ENCODE results near the gene DNALI1. TPM values are rescaled to one million over a fixed set of nuclear protein-coding genes. Genes with fewer than 3 reads are reported as not detected.

Gene DNALI1
- total and polyA plus RNA-seq, 2 experiments from 2014 or later = 5.4 to 25.6 TPM

GRCh38 chr1:37560401-37561132 is 3.8 kb downstream of the DNALI1 start:
- Mint-ChIP-seq H3K27me3 (ENCODE audit: insufficient read depth, low read depth, poor library complexity) (peaks cover 12% of the 10 kb centered on the region), H3K27ac (no peak overlapping the region), H3K4me1 (peaks cover 17% of the 10 kb centered on the region), H3K9me3 (no peaks in the 10 kb centered on the region; the same call in 1 of the 3 replicates), H3K4me3 (no peak overlapping the region), H3K36me3 (ENCODE audit: low read depth) (peaks cover 7% of the 10 kb centered on the region)
- no peak for ATAC-seq
- no peak overlapping the region for H3K4me3 ChIP-seq
- H3K4me2 ChIP-seq = no peak overlapping the region
- peaks cover 3% of the 10 kb centered on the region; the same call in 1 of the 2 replicates for H3F3A ChIP-seq (replicated peaks; ENCODE audit: low read depth)
- no peak overlapping the region for H2AFZ ChIP-seq
- 0 out of 2 replicates have a peak, but pooled peaks cover 4% of the 10 kb centered on the region for H3K4me1 ChIP-seq (ENCODE audit: insufficient read depth)
- H3K79me2 ChIP-seq (replicated peaks; ENCODE audit: insufficient read depth) = no peaks in the 10 kb centered on the region
- no peak for DNase-seq (ENCODE audit: low spot score)
- H3K9me2 ChIP-seq (ENCODE audit: insufficient read depth) = no peaks in the 10 kb centered on the region
- peaks cover under 1% of the 10 kb centered on the region; the same call in 1 of the 2 replicates for H3K36me3 ChIP-seq (ENCODE audit: insufficient read depth)
- no peaks in the 10 kb centered on the region for H3K27me3 ChIP-seq (ENCODE audit: insufficient read depth)
- H4K20me1 ChIP-seq (replicated peaks; ENCODE audit: insufficient read depth) = peaks cover under 1% of the 10 kb centered on the region; the same call in 1 of the 2 replicates
- H3K27ac ChIP-seq (ENCODE audit: low read depth) = no peak overlapping the region
- no peak for TF ChIP-seq CREB1 (CRISPR knock-in tag; IDR thresholded peaks at IDR 0.05; ENCODE audit: low read depth)
- TF ChIP-seq STAT1 (IDR thresholded peaks at IDR 0.05; ENCODE audit: unreplicated experiment) = no peak
- no peak for TF ChIP-seq EZH2 (IDR thresholded peaks at IDR 0.05; ENCODE audit: low read depth, unreplicated experiment)
- TF ChIP-seq ETS1 (IDR thresholded peaks at IDR 0.05) = no peak
- TF ChIP-seq ZNF462 (CRISPR knock-in tag; IDR thresholded peaks at IDR 0.05) = no peak
- no peak for TF ChIP-seq ZNF114 (CRISPR knock-in tag; IDR thresholded peaks at IDR 0.05)
- TF ChIP-seq EZH2phosphoT487 (IDR thresholded peaks at IDR 0.05; ENCODE audit: unreplicated experiment) = no peak
- no peak for TF ChIP-seq CTCF (conservative IDR thresholded peaks at IDR 0.05; ENCODE audit: low read depth in 2 of 2)
- TF ChIP-seq NANOG (IDR thresholded peaks at IDR 0.05; ENCODE audit: borderline replicate concordance) = no peak
- no peak for TF ChIP-seq REST (IDR thresholded peaks at IDR 0.05; ENCODE audit: unreplicated experiment)
- TF ChIP-seq POLR2AphosphoS5 (IDR thresholded peaks at IDR 0.05; ENCODE audit: low read depth) = no peak
- no peak for TF ChIP-seq JUNB (IDR thresholded peaks at IDR 0.05; ENCODE audit: unreplicated experiment)
- no peak for TF ChIP-seq ZNF331 (CRISPR knock-in tag; IDR thresholded peaks at IDR 0.05; ENCODE audit: low read depth)

Data from GM23338 (cell line).